Measurements from ENCODE around the gene IDH3B.

Gene IDH3B

GRCh38 chr20:2643708-2644107 is 20.3 kb downstream of the IDH3B start:
- H3K9me3 ChIP-seq (ENCODE audit: insufficient read depth, low read depth, low read length), result no peaks in the 10 kb centered on the region
- H4K20me1 ChIP-seq (ENCODE audit: insufficient read depth, low read length, poor library complexity, severe bottlenecking), result no peaks in the 10 kb centered on the region
- H3K9me2 ChIP-seq (replicated peaks; ENCODE audit: low read depth, low read length), result no peaks in the 10 kb centered on the region
- no peaks in the 10 kb centered on the region for H3F3A ChIP-seq (ENCODE audit: low read depth)
- no peaks in the 10 kb centered on the region for H3K79me2 ChIP-seq (ENCODE audit: insufficient read depth, low read length)
- no peaks in the 10 kb centered on the region for H3K4me1 ChIP-seq (ENCODE audit: insufficient read depth, low read length, poor library complexity, severe bottlenecking)
- no peak overlapping the region for H3K9ac ChIP-seq (ENCODE audit: low read depth, low read length, poor library complexity, severe bottlenecking)
- H3K4me2 ChIP-seq (ENCODE audit: low read depth, low read length, poor library complexity, severe bottlenecking), result no peak overlapping the region
- no peak for TF ChIP-seq EZH2phosphoT487 (IDR thresholded peaks at IDR 0.05; ENCODE audit: borderline replicate concordance)
- TF ChIP-seq, protein P1, sequence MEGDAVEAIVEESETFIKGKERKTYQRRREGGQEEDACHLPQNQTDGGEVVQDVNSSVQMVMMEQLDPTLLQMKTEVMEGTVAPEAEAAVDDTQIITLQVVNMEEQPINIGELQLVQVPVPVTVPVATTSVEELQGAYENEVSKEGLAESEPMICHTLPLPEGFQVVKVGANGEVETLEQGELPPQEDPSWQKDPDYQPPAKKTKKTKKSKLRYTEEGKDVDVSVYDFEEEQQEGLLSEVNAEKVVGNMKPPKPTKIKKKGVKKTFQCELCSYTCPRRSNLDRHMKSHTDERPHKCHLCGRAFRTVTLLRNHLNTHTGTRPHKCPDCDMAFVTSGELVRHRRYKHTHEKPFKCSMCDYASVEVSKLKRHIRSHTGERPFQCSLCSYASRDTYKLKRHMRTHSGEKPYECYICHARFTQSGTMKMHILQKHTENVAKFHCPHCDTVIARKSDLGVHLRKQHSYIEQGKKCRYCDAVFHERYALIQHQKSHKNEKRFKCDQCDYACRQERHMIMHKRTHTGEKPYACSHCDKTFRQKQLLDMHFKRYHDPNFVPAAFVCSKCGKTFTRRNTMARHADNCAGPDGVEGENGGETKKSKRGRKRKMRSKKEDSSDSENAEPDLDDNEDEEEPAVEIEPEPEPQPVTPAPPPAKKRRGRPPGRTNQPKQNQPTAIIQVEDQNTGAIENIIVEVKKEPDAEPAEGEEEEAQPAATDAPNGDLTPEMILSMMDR (conservative IDR thresholded peaks at IDR 0.05; ENCODE audit: low read length), result no peak
- H3K27me3 ChIP-seq (ENCODE audit: insufficient read depth, low read length, poor library complexity, severe bottlenecking), result no peaks in the 10 kb centered on the region
- H2AFZ ChIP-seq (ENCODE audit: low read length), result no peak overlapping the region
- no peak overlapping the region for H3K4me3 ChIP-seq (ENCODE audit: low read length, poor library complexity, severe bottlenecking)
- no peaks in the 10 kb centered on the region for H3K36me3 ChIP-seq (ENCODE audit: insufficient read depth, low read length)

DNA sequence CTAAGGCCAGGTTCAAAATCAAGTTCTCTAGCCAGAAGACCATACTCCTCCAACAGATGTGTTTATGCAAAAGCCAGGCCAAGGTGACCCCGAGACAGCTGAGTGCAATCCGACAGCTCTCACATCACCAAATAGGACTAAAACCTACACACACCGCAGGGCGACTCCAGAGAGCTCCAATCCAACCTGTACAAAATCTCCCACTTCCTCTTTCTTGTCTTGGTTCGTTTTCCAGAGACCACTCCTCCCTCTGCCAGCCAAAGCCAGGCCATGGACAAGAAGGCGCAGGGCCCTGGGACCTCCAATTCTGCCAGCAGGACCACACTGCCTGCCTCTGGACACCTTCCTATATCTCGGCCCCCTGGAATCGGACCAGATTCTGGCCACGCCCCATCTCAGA is 23.1 kb downstream of the IDH3B start:
- no peak overlapping the region for H3K4me3 ChIP-seq (ENCODE audit: low read length, poor library complexity, severe bottlenecking)
- no peaks in the 10 kb centered on the region for H3K36me3 ChIP-seq (ENCODE audit: insufficient read depth, low read length)
- TF ChIP-seq EZH2phosphoT487 (IDR thresholded peaks at IDR 0.05; ENCODE audit: borderline replicate concordance), result no peak
- no peak overlapping the region for H3K4me2 ChIP-seq (ENCODE audit: low read depth, low read length, poor library complexity, severe bottlenecking)
- no peaks in the 10 kb centered on the region for H3K9me3 ChIP-seq (ENCODE audit: insufficient read depth, low read depth, low read length)
- H3K9ac ChIP-seq (ENCODE audit: low read depth, low read length, poor library complexity, severe bottlenecking), result no peak overlapping the region
- H3K27me3 ChIP-seq (ENCODE audit: insufficient read depth, low read length, poor library complexity, severe bottlenecking), result no peaks in the 10 kb centered on the region
- no peak overlapping the region for H2AFZ ChIP-seq (ENCODE audit: low read length)
- H4K20me1 ChIP-seq (ENCODE audit: insufficient read depth, low read length, poor library complexity, severe bottlenecking), result no peaks in the 10 kb centered on the region
- no peaks in the 10 kb centered on the region for H3K79me2 ChIP-seq (ENCODE audit: insufficient read depth, low read length)
- H3F3A ChIP-seq (ENCODE audit: low read depth), result no peaks in the 10 kb centered on the region
- H3K9me2 ChIP-seq (replicated peaks; ENCODE audit: low read depth, low read length), result no peaks in the 10 kb centered on the region
- H3K4me1 ChIP-seq (ENCODE audit: insufficient read depth, low read length, poor library complexity, severe bottlenecking), result no peaks in the 10 kb centered on the region

DNA sequence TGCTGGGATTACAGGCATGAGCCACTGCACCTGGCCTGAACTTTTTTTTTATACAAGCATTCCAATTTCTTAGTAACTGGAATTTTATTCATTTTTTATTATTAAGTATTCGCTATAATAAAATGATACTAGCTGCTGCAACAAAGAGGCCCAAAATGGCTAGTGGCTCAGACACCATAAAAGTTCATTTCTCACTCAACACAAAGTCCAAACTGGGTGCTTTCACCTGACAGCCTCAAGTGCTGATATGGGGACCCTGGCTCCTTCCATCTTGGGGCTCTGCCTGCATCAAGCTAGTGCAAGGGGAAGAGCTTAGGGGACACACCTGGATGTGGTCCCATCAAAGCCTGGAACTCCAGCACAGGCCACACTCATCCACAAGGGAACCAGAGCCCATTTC is 23.8 kb downstream of the IDH3B start:
- Histone ChIP-seq H3K27me3 (ENCODE audit: insufficient read depth, low read length, poor library complexity, severe bottlenecking) (no peaks in the 10 kb centered on the region), H3K9me2 (replicated peaks; ENCODE audit: low read depth, low read length) (no peaks in the 10 kb centered on the region), H3K4me2 (ENCODE audit: low read depth, low read length, poor library complexity, severe bottlenecking) (no peak overlapping the region), H3K4me1 (ENCODE audit: insufficient read depth, low read length, poor library complexity, severe bottlenecking) (no peaks in the 10 kb centered on the region), H3K79me2 (ENCODE audit: insufficient read depth, low read length) (no peaks in the 10 kb centered on the region), H3K9me3 (ENCODE audit: insufficient read depth, low read depth, low read length) (no peaks in the 10 kb centered on the region), H3K9ac (ENCODE audit: low read depth, low read length, poor library complexity, severe bottlenecking) (no peak overlapping the region), H4K20me1 (ENCODE audit: insufficient read depth, low read length, poor library complexity, severe bottlenecking) (no peaks in the 10 kb centered on the region), H3K4me3 (ENCODE audit: low read length, poor library complexity, severe bottlenecking) (no peak overlapping the region), H3F3A (ENCODE audit: low read depth) (no peaks in the 10 kb centered on the region), H3K36me3 (ENCODE audit: insufficient read depth, low read length) (no peaks in the 10 kb centered on the region), H2AFZ (ENCODE audit: low read length) (no peak overlapping the region)
- TF ChIP-seq, protein P1 (conservative IDR thresholded peaks at IDR 0.05; ENCODE audit: low read length), result no peak
- TF ChIP-seq EZH2phosphoT487 (IDR thresholded peaks at IDR 0.05; ENCODE audit: borderline replicate concordance), result no peak

GRCh38 chr20:2637246-2637645 is 26.8 kb downstream of the IDH3B start:
- Histone ChIP-seq H3K4me3 (ENCODE audit: low read length, poor library complexity, severe bottlenecking) (no peak overlapping the region), H3K9ac (ENCODE audit: low read depth, low read length, poor library complexity, severe bottlenecking) (no peak overlapping the region), H3K9me2 (replicated peaks; ENCODE audit: low read depth, low read length) (no peaks in the 10 kb centered on the region), H3K27me3 (ENCODE audit: insufficient read depth, low read length, poor library complexity, severe bottlenecking) (no peaks in the 10 kb centered on the region), H3K4me2 (ENCODE audit: low read depth, low read length, poor library complexity, severe bottlenecking) (no peak overlapping the region), H4K20me1 (ENCODE audit: insufficient read depth, low read length, poor library complexity, severe bottlenecking) (no peaks in the 10 kb centered on the region), H2AFZ (ENCODE audit: low read length) (no peak overlapping the region), H3K9me3 (ENCODE audit: insufficient read depth, low read depth, low read length) (no peaks in the 10 kb centered on the region), H3K79me2 (ENCODE audit: insufficient read depth, low read length) (no peaks in the 10 kb centered on the region), H3F3A (ENCODE audit: low read depth) (no peaks in the 10 kb centered on the region), H3K4me1 (ENCODE audit: insufficient read depth, low read length, poor library complexity, severe bottlenecking) (no peaks in the 10 kb centered on the region), H3K36me3 (ENCODE audit: insufficient read depth, low read length) (no peaks in the 10 kb centered on the region)
- TF ChIP-seq EZH2phosphoT487 (IDR thresholded peaks at IDR 0.05; ENCODE audit: borderline replicate concordance), result no peak

Data from Loucy (cell line).